ENCODE data around the gene SASH3.

SASH3 gene

DNA sequence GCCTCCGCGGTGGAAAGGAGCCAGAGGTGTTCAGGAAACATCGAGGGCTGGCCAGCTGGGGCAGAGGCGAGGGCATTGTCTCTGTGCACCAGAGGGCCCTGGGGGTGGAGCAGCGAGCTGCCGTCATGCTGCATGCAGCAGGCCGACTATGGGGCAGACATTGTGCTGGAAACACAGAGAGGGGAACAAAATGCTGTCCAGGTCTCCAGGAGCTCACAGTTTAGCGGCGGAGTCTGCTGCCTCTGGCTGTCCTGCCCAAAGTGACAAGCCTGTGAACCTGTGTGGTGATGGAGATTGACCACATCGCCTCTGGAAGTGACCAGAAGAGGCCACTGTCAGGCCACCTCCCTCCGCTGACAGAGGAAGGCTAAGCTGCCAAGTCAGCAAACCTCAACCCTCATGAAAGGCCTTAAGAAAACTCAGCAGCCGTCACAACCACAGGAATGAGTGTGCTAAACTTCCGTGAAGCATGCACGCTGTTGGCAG lies 20.1 kb upstream of the SASH3 start:
- Histone ChIP-seq H3K4me3 (ENCODE audit: low read length) (no peak overlapping the region), H4K20me1 (ENCODE audit: control insufficient read depth, insufficient read depth, low read depth, low read length) (no peaks in the 10 kb centered on the region), H3K4me1 (ENCODE audit: control insufficient read depth, low read length) (peaks cover 60% of the 10 kb centered on the region), H3K9me3 (ENCODE audit: control insufficient read depth, insufficient read depth, low read length) (no peaks in the 10 kb centered on the region), H3K79me2 (ENCODE audit: control insufficient read depth, low read length) (no peaks in the 10 kb centered on the region), H3K27ac (ENCODE audit: low read depth, low read length) (no peak overlapping the region), H3K9me2 (replicated peaks; ENCODE audit: control insufficient read depth, low read length) (no peaks in the 10 kb centered on the region), H3F3A (ENCODE audit: control insufficient read depth, insufficient read depth) (no peaks in the 10 kb centered on the region), H3K4me2 (ENCODE audit: low read length) (no peak overlapping the region), H3K27me3 (ENCODE audit: control insufficient read depth, low read length) (no peaks in the 10 kb centered on the region), H3K36me3 (ENCODE audit: control insufficient read depth, low read length) (no peaks in the 10 kb centered on the region)
- no peak for TF ChIP-seq EZH2phosphoT487 (IDR thresholded peaks at IDR 0.05; ENCODE audit: borderline replicate concordance, low read length)
- TF ChIP-seq, protein P1, sequence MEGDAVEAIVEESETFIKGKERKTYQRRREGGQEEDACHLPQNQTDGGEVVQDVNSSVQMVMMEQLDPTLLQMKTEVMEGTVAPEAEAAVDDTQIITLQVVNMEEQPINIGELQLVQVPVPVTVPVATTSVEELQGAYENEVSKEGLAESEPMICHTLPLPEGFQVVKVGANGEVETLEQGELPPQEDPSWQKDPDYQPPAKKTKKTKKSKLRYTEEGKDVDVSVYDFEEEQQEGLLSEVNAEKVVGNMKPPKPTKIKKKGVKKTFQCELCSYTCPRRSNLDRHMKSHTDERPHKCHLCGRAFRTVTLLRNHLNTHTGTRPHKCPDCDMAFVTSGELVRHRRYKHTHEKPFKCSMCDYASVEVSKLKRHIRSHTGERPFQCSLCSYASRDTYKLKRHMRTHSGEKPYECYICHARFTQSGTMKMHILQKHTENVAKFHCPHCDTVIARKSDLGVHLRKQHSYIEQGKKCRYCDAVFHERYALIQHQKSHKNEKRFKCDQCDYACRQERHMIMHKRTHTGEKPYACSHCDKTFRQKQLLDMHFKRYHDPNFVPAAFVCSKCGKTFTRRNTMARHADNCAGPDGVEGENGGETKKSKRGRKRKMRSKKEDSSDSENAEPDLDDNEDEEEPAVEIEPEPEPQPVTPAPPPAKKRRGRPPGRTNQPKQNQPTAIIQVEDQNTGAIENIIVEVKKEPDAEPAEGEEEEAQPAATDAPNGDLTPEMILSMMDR (IDR thresholded peaks at IDR 0.05; ENCODE audit: low read depth, low read length, poor library complexity, severe bottlenecking), result no peak

DNA sequence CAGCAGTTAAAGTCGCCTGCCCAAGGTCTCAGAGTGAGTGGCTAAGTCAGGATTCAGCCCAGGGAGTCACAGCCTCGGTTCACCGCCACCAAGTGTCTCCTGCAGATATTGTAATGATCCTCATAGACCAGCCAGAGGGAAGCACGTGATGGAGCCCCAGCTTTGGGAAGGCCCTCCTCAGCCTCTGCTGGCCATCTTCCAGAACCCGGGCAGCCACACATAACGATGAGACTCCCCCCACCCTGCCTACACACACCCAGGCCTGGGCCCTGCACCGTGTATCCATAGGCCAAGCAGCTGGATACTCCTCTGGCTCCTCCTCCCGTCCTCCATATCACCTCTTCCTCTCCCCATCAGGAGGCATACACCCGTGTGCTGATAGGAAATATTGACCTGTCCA lies 19.6 kb upstream of the SASH3 start:
- Histone ChIP-seq H3K4me1 (ENCODE audit: control insufficient read depth, low read length) (peaks cover 60% of the 10 kb centered on the region), H3F3A (ENCODE audit: control insufficient read depth, insufficient read depth) (no peaks in the 10 kb centered on the region), H3K27ac (ENCODE audit: low read depth, low read length) (no peak overlapping the region), H3K36me3 (ENCODE audit: control insufficient read depth, low read length) (no peaks in the 10 kb centered on the region), H3K79me2 (ENCODE audit: control insufficient read depth, low read length) (no peaks in the 10 kb centered on the region), H3K27me3 (ENCODE audit: control insufficient read depth, low read length) (no peaks in the 10 kb centered on the region), H3K9me2 (replicated peaks; ENCODE audit: control insufficient read depth, low read length) (no peaks in the 10 kb centered on the region), H4K20me1 (ENCODE audit: control insufficient read depth, insufficient read depth, low read depth, low read length) (no peaks in the 10 kb centered on the region), H3K4me2 (ENCODE audit: low read length) (no peak overlapping the region), H3K9me3 (ENCODE audit: control insufficient read depth, insufficient read depth, low read length) (no peaks in the 10 kb centered on the region), H3K4me3 (ENCODE audit: low read length) (no peak overlapping the region)
- TF ChIP-seq, protein P1 (IDR thresholded peaks at IDR 0.05; ENCODE audit: low read depth, low read length, poor library complexity, severe bottlenecking), result no peak
- TF ChIP-seq EZH2phosphoT487 (IDR thresholded peaks at IDR 0.05; ENCODE audit: borderline replicate concordance, low read length), result no peak

DNA sequence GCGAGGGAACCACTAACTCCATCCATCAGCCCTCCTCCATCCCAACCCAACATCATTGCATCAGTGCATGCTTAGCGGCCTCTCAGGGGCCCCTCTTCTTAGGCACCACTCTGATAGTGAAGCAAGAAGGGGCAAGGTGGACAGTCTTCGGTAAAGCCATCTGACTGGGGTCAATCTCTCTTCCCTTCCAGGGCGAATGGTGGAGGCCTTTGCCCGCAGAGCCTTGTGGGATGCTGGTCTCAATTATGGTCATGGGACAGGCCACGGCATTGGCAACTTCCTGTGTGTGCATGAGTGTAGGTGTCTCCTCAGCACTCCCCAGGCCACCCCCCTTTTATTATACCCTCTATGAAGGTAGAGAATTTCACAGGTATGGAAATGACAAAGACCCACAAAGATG lies 18.8 kb upstream of the SASH3 start:
- H3K4me2 ChIP-seq (ENCODE audit: low read length), result no peak overlapping the region
- no peak overlapping the region for H3K27ac ChIP-seq (ENCODE audit: low read depth, low read length)
- peaks cover 54% of the 10 kb centered on the region for H3K4me1 ChIP-seq (ENCODE audit: control insufficient read depth, low read length)
- no peaks in the 10 kb centered on the region for H3K79me2 ChIP-seq (ENCODE audit: control insufficient read depth, low read length)
- H3K9me2 ChIP-seq (replicated peaks; ENCODE audit: control insufficient read depth, low read length), result no peaks in the 10 kb centered on the region
- no peaks in the 10 kb centered on the region for H3F3A ChIP-seq (ENCODE audit: control insufficient read depth, insufficient read depth)
- H4K20me1 ChIP-seq (ENCODE audit: control insufficient read depth, insufficient read depth, low read depth, low read length), result no peaks in the 10 kb centered on the region
- H3K9me3 ChIP-seq (ENCODE audit: control insufficient read depth, insufficient read depth, low read length), result no peaks in the 10 kb centered on the region
- no peak overlapping the region for H3K4me3 ChIP-seq (ENCODE audit: low read length)
- H3K36me3 ChIP-seq (ENCODE audit: control insufficient read depth, low read length), result no peaks in the 10 kb centered on the region
- TF ChIP-seq, protein P1 (IDR thresholded peaks at IDR 0.05; ENCODE audit: low read depth, low read length, poor library complexity, severe bottlenecking), result no peak
- no peak for TF ChIP-seq EZH2phosphoT487 (IDR thresholded peaks at IDR 0.05; ENCODE audit: borderline replicate concordance, low read length)
- no peaks in the 10 kb centered on the region for H3K27me3 ChIP-seq (ENCODE audit: control insufficient read depth, low read length)
